Measurements from ENCODE around the gene MEPE.
A peak's percentile ranks its signal among the peaks of the same experiment; 100 is the strongest.
"Not testable (repeated sequence)": the region's sequence is repeated elsewhere in the genome, so short reads cannot be mapped to it uniquely, and the experiment has no call there.

The MEPE gene

GRCh38 chr4:87884976-87885549 is 52.3 kb downstream of the MEPE start:
- TF ChIP-seq MYC (IDR thresholded peaks at IDR 0.05; ENCODE audit: low read depth, low read length) (no peak), POLR2A (IDR thresholded peaks at IDR 0.05; ENCODE audit: extremely low read depth, insufficient read length) (no peak)
- no peak overlapping the region for H3K4me3 ChIP-seq (ENCODE audit: low read depth, low read length)
- no peak for DNase-seq (ENCODE audit: low read depth)

- TF ChIP-seq MAX (IDR thresholded peaks at IDR 0.05; ENCODE audit: low read depth, low read length) (no peak), MYC (IDR thresholded peaks at IDR 0.05; ENCODE audit: low read depth, low read length) (no peak), POLR2A (IDR thresholded peaks at IDR 0.05; ENCODE audit: extremely low read depth, insufficient read length) (no peak), CTCF (IDR thresholded peaks at IDR 0.05; ENCODE audit: low read depth, low read length) (no peak)
Observed at GRCh38 chr4:87886083-87886482, 53.3 kb downstream of the MEPE start.

GRCh38 chr4:87890753-87891152 is 58.0 kb downstream of the MEPE start:
- not testable (repeated sequence) for H3K4me3 ChIP-seq (ENCODE audit: low read depth, low read length); DNase-seq (ENCODE audit: low read depth)

More at GRCh38 chr4:87886083-87886482, 53.3 kb downstream of the MEPE start:
- H3K4me3 ChIP-seq (ENCODE audit: low read depth, low read length), result no peak overlapping the region
- DNase-seq (ENCODE audit: low read depth), result no peak

- no peak for TF ChIP-seq POLR2A (IDR thresholded peaks at IDR 0.05; ENCODE audit: extremely low read depth, insufficient read length)
- TF ChIP-seq MYC (IDR thresholded peaks at IDR 0.05; ENCODE audit: low read depth, low read length), result no peak
- TF ChIP-seq CTCF (IDR thresholded peaks at IDR 0.05; ENCODE audit: low read depth, low read length), result no peak
- no peak for TF ChIP-seq MAX (IDR thresholded peaks at IDR 0.05; ENCODE audit: low read depth, low read length)
- H3K4me3 ChIP-seq (ENCODE audit: low read depth, low read length), result no peak overlapping the region
- DNase-seq (ENCODE audit: low read depth), result peak; percentile 94
Observed at GRCh38 chr4:87895964-87896621, 63.3 kb downstream of the MEPE start.

Measured in NB4 (cell line).